ENCODE results near the gene SLC24A4. TPM values are rescaled to one million over a fixed set of nuclear protein-coding genes. Genes with fewer than 3 reads are reported as not detected.

The SLC24A4 gene
- total RNA-seq, 3 donors from 2014 or later (not counting 1 experiment from before 2014, with no cell fraction given): 1.1 to 3.2 (median 2.1) TPM

DNA sequence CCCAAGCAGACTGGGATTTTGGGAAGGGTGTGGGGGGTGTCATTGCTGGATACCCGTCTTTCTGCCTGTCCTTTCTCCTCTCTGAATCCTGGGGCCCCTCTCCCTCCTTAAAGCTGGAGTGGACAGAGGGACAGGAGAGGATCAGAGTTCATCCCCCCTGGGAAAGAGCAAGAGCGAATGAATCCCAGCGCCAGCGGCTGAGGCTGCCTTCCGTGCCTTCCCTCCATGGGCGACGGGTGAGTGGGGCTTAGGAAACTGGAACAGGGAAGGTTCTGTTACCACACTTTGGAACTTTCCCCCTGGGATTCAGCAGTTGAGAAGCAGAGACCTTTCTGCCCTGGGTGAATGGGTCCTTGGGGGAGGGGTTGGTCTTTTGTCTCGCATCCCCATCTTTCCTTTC is 174.4 kb downstream of the SLC24A4 start:
- Histone ChIP-seq H3K4me1 (ENCODE audit: control insufficient read depth, insufficient read depth, low read length) (peaks cover 11% of the 10 kb centered on the region), H3K36me3 (ENCODE audit: control insufficient read depth, insufficient read depth, low read length) (no peaks in the 10 kb centered on the region), H3K27ac (ENCODE audit: low read length) (no peak overlapping the region), H3K27me3 (ENCODE audit: control insufficient read depth, insufficient read depth, low read length) (no peaks in the 10 kb centered on the region), H3K4me3 (ENCODE audit: low read length) (no peak overlapping the region), H3K9me3 (ENCODE audit: control insufficient read depth, insufficient read depth, low read length) (no peaks in the 10 kb centered on the region)
- DNase-seq: no peak
- no peak overlapping the region for H3K4me3 Mint-ChIP-seq
- H3K9me3 Mint-ChIP-seq: no peaks in the 10 kb centered on the region
- no peak for ATAC-seq
- no peaks in the 10 kb centered on the region for H3K27me3 Mint-ChIP-seq (ENCODE audit: low read depth in 2 of 2)
- no peak for TF ChIP-seq CTCF (IDR thresholded peaks at IDR 0.05)
- intact Hi-C loops (cut with micrococcal nuclease): no loop called here
- H3K27ac Mint-ChIP-seq: no peak overlapping the region
- no peaks in the 10 kb centered on the region for H3K36me3 Mint-ChIP-seq
- H3K4me1 Mint-ChIP-seq: peaks cover 16 to 18% of the 10 kb centered on the region in 2 donors
- over 99% methylated on average over 6 of the region's 8 CpGs for WGBS (ENCODE audit: insufficient coverage)

DNA sequence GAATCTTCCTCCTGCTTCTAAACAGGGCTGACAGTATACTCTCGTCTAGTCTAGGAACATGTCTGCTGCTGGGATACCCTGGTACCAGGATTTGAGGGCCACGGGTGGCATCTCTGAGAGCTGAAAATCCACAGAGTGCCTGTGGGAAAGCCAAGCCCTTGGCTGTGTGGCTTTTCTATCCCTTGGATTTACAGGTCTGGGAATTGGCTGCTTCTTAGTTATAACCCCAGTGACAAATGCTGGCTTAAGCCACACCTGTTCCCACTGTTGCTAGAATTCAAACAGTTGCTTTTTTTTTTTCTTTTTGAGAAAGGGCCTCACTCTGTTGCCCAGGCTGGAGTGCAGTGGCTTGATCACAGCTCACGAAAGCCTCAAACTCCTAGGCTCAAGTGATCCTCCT is 176.3 kb downstream of the SLC24A4 start:
- no peak for TF ChIP-seq CTCF (IDR thresholded peaks at IDR 0.05)
- no peaks in the 10 kb centered on the region for H3K36me3 ChIP-seq (ENCODE audit: control insufficient read depth, insufficient read depth, low read length)
- no peaks in the 10 kb centered on the region for H3K9me3 ChIP-seq (ENCODE audit: control insufficient read depth, insufficient read depth, low read length)
- no peaks in the 10 kb centered on the region for H3K36me3 Mint-ChIP-seq
- H3K4me1 ChIP-seq (ENCODE audit: control insufficient read depth, insufficient read depth, low read length): peaks cover 11% of the 10 kb centered on the region
- ATAC-seq (no peak), DNase-seq (no peak)
- no peak overlapping the region for H3K4me3 ChIP-seq (ENCODE audit: low read length)
- peaks cover 16 to 25% of the 10 kb centered on the region in 2 donors for H3K4me1 Mint-ChIP-seq
- no peaks in the 10 kb centered on the region for H3K27me3 ChIP-seq (ENCODE audit: control insufficient read depth, insufficient read depth, low read length)
- H3K4me3 Mint-ChIP-seq: no peak overlapping the region
- H3K9me3 Mint-ChIP-seq: no peaks in the 10 kb centered on the region
- WGBS (ENCODE audit: insufficient coverage): 90% methylated on average over 3 of the region's 3 CpGs
- H3K27ac ChIP-seq (ENCODE audit: low read length): no peak overlapping the region
- H3K27ac Mint-ChIP-seq: no peak overlapping the region
- H3K27me3 Mint-ChIP-seq (ENCODE audit: low read depth in 2 of 2): no peaks in the 10 kb centered on the region
- intact Hi-C loops (cut with micrococcal nuclease): no loop called here

DNA sequence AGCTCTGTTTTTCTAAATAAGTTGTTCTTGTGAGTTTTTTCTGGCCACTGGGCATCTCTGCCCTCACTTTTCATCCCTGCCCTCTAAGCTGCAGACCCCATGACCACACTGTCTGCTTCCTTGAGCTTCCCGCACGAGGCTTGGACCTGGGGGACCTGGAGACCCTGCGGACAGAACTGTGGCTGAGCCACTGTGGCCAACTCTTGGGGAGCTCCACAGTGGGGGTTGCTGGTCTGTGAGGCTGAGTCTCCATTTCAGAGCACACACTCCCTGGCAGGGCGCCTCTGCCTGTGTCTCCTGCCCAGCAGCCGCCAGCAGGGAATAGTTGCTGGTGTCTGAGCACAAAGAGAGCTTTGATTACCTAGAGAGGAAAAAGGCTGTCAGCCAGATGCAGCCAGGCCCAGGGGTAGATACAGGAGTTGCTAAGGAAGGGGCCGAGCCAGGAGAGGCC is 177.6 kb downstream of the SLC24A4 start:
- H3K4me1 Mint-ChIP-seq: peaks cover 16 to 20% of the 10 kb centered on the region in 2 donors
- H3K27me3 Mint-ChIP-seq (ENCODE audit: low read depth in 2 of 2): no peaks in the 10 kb centered on the region
- ATAC-seq (no peak), DNase-seq (no peak)
- no peak overlapping the region for H3K4me3 Mint-ChIP-seq
- H3K36me3 ChIP-seq (ENCODE audit: control insufficient read depth, insufficient read depth, low read length): no peaks in the 10 kb centered on the region
- intact Hi-C loops (cut with micrococcal nuclease): no loop called here
- H3K9me3 Mint-ChIP-seq: no peaks in the 10 kb centered on the region
- no peaks in the 10 kb centered on the region for H3K36me3 Mint-ChIP-seq
- no peaks in the 10 kb centered on the region for H3K9me3 ChIP-seq (ENCODE audit: control insufficient read depth, insufficient read depth, low read length)
- H3K4me1 ChIP-seq (ENCODE audit: control insufficient read depth, insufficient read depth, low read length): peaks cover 14% of the 10 kb centered on the region
- no peak overlapping the region for H3K27ac Mint-ChIP-seq
- TF ChIP-seq CTCF (IDR thresholded peaks at IDR 0.05): no peak
- H3K27ac ChIP-seq (ENCODE audit: low read length): no peak overlapping the region
- H3K4me3 ChIP-seq (ENCODE audit: low read length): no peak overlapping the region
- WGBS (ENCODE audit: insufficient coverage): 93% methylated on average over 6 of the region's 6 CpGs
- no peaks in the 10 kb centered on the region for H3K27me3 ChIP-seq (ENCODE audit: control insufficient read depth, insufficient read depth, low read length)

- no peak overlapping the region for H3K27ac Mint-ChIP-seq
- Histone ChIP-seq H3K27ac (ENCODE audit: low read length) (no peak overlapping the region), H3K9me3 (ENCODE audit: control insufficient read depth, insufficient read depth, low read length) (no peaks in the 10 kb centered on the region), H3K27me3 (ENCODE audit: control insufficient read depth, insufficient read depth, low read length) (no peaks in the 10 kb centered on the region), H3K36me3 (ENCODE audit: control insufficient read depth, insufficient read depth, low read length) (no peaks in the 10 kb centered on the region), H3K4me1 (ENCODE audit: control insufficient read depth, insufficient read depth, low read length) (peaks cover 21% of the 10 kb centered on the region), H3K4me3 (ENCODE audit: low read length) (no peak overlapping the region)
- no peaks in the 10 kb centered on the region for H3K36me3 Mint-ChIP-seq
- WGBS (ENCODE audit: insufficient coverage): 93% methylated on average over 4 of the region's 5 CpGs
- H3K4me3 Mint-ChIP-seq: no peak overlapping the region
- H3K4me1 Mint-ChIP-seq: peaks cover 6 to 10% of the 10 kb centered on the region in 2 donors
- no peak for ATAC-seq
- H3K27me3 Mint-ChIP-seq (ENCODE audit: low read depth in 2 of 2): no peaks in the 10 kb centered on the region
- intact Hi-C loops (cut with micrococcal nuclease): no loop called here
- TF ChIP-seq CTCF (IDR thresholded peaks at IDR 0.05): no peak
- no peak for DNase-seq
- no peaks in the 10 kb centered on the region for H3K9me3 Mint-ChIP-seq
These were observed 179.0 kb downstream of the SLC24A4 start for GRCh38 chr14:92501891-92502351.
